HEK293 (cell line): ENCODE data around the gene F5.

Experiments
- KLF1 ChIP-seq: fragments of 450-650 bp; formaldehyde crosslinking; IDR thresholded peaks from 2 replicates; pipeline ENCODE4 v1.5.1; 2016; ENCODE audit warnings: missing biosample characterization, missing genetic modification characterization
- YY1 ChIP-seq: fragments of 450-650 bp; formaldehyde crosslinking; IDR thresholded peaks from 2 replicates; pipeline ENCODE4 v1.5.1; 2018; ENCODE audit warnings: missing biosample characterization, missing genetic modification characterization
- ZBTB48 ChIP-seq: fragments of 450-650 bp; formaldehyde crosslinking; IDR thresholded peaks from 2 replicates; pipeline ENCODE4 v1.5.1; 2016; ENCODE audit warnings: missing biosample characterization, missing genetic modification characterization
- ZEB2 ChIP-seq: fragments of 450-650 bp; formaldehyde crosslinking; IDR thresholded peaks from 2 replicates; pipeline ENCODE4 v1.5.1; 2016; ENCODE audit warnings: missing biosample characterization, missing genetic modification characterization
- ZNF138 ChIP-seq: fragments of 450-650 bp; formaldehyde crosslinking; IDR thresholded peaks from 2 replicates; pipeline ENCODE4 v1.5.1; 2016; ENCODE audit warnings: missing biosample characterization, missing genetic modification characterization, borderline replicate concordance
- ZNF311 ChIP-seq: fragments of 450-650 bp; formaldehyde crosslinking; IDR thresholded peaks from 2 replicates; pipeline ENCODE4 v1.5.1; 2017; ENCODE audit warnings: missing biosample characterization, missing genetic modification characterization, borderline replicate concordance
- ZNF335 ChIP-seq: fragments of 450-650 bp; formaldehyde crosslinking; conservative IDR thresholded peaks from 2 replicates; pipeline ENCODE4 v1.5.1; 2016; ENCODE audit warnings: missing biosample characterization, missing genetic modification characterization
- ZNF521 ChIP-seq: fragments of 450-650 bp; formaldehyde crosslinking; IDR thresholded peaks from 2 replicates; pipeline ENCODE4 v1.5.1; 2017; ENCODE audit warnings: missing biosample characterization, mild to moderate bottlenecking, missing genetic modification characterization
- ZNF548 ChIP-seq: fragments of 450-650 bp; formaldehyde crosslinking; IDR thresholded peaks from 2 replicates; pipeline ENCODE4 v1.5.1; 2016; ENCODE audit warnings: missing biosample characterization, missing genetic modification characterization
- ZNF600 ChIP-seq: fragments of 450-650 bp; formaldehyde crosslinking; IDR thresholded peaks from 2 replicates; pipeline ENCODE4 v1.5.1; 2016; ENCODE audit warnings: missing biosample characterization, missing genetic modification characterization
- ZNF664 ChIP-seq: fragments of 450-650 bp; formaldehyde crosslinking; IDR thresholded peaks from 2 replicates; pipeline ENCODE4 v1.5.1; 2016; ENCODE audit warnings: missing biosample characterization, missing genetic modification characterization
- TF ChIP-seq, protein P1 (sequence below): fragments of 450-650 bp; formaldehyde crosslinking; IDR thresholded peaks from 2 replicates; pipeline ENCODE4 v1.5.1; 2016; ENCODE audit warnings: missing biosample characterization, missing genetic modification characterization
- TF ChIP-seq, protein P2 (sequence below): fragments of 450-650 bp; formaldehyde crosslinking; IDR thresholded peaks from 2 replicates; pipeline ENCODE4 v1.5.1; 2016; ENCODE audit warnings: missing biosample characterization, missing genetic modification characterization
- TF ChIP-seq, protein P3 (sequence below): fragments of 450-650 bp; formaldehyde crosslinking; IDR thresholded peaks from 2 replicates; pipeline ENCODE4 v1.5.1; 2017; ENCODE audit warnings: missing biosample characterization, missing genetic modification characterization
- TF ChIP-seq, protein P4 (sequence below): fragments of 450-650 bp; IDR thresholded peaks from 2 replicates; pipeline ENCODE4 v1.5.1; 2018; ENCODE audit warnings: missing biosample characterization, missing genetic modification characterization
- TF ChIP-seq, protein P5 (sequence below): fragments of 450-650 bp; formaldehyde crosslinking; IDR thresholded peaks from 2 replicates; pipeline ENCODE4 v1.5.1; 2016; ENCODE audit warnings: missing biosample characterization, missing genetic modification characterization, borderline replicate concordance
- TF ChIP-seq, protein P6 (sequence below): fragments of 450-650 bp; formaldehyde crosslinking; IDR thresholded peaks from 2 replicates; pipeline ENCODE4 v1.5.1; 2017; ENCODE audit warnings: missing biosample characterization, missing genetic modification characterization
- TF ChIP-seq, protein P7 (sequence below): fragments of 450-650 bp; formaldehyde crosslinking; IDR thresholded peaks from 2 replicates; pipeline ENCODE4 v1.5.1; 2016; ENCODE audit warnings: missing biosample characterization, missing genetic modification characterization
- TF ChIP-seq, protein P8 (sequence below): fragments of 450-650 bp; formaldehyde crosslinking; IDR thresholded peaks from 2 replicates; pipeline ENCODE4 v1.5.1; 2016; ENCODE audit warnings: missing biosample characterization, missing genetic modification characterization

F5 gene

DNA sequence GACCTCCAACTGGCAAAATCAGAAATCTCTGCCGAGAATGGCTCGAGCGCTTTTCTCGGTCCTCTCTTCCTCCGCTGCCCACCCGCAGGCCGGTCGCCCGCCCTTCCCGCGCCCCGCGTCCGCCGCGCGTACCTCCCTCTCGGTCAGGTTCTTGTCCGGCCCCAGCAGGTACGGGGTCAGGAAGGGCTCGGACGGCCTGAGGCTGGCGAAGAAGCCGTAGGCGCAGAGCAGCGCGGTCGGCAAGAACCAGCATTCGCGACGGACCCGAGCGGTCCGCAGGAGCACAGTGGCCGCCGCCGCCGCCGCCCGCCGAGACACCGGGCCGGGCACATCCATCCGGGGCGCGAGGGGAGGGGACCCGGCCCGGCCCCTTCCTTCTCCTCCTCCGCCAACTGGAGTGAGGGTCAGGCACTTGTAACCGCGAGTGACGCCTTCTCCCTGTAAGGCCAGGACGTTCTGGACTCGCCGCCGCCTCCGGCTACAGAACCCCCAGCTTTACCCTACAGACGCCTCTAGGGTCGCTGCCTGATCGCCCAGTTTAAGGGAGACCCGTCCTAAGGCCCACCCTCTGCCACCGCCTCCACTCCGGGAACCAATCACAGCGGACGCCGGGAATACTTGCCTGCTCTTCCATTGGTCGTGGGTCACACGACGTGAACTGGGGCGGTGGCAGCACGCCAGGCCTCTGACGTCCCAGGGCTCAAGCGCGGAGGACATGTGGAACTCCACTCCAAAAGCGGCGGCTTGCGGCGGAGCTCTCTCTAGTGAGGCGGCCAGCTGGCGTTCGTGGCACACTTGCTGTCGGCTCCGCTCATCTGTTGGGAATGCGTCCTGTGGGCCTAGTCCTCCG lies 100.6 kb downstream of the F5 start, which contains the start of gene SLC19A2 (continued):
- TF ChIP-seq, protein P1, sequence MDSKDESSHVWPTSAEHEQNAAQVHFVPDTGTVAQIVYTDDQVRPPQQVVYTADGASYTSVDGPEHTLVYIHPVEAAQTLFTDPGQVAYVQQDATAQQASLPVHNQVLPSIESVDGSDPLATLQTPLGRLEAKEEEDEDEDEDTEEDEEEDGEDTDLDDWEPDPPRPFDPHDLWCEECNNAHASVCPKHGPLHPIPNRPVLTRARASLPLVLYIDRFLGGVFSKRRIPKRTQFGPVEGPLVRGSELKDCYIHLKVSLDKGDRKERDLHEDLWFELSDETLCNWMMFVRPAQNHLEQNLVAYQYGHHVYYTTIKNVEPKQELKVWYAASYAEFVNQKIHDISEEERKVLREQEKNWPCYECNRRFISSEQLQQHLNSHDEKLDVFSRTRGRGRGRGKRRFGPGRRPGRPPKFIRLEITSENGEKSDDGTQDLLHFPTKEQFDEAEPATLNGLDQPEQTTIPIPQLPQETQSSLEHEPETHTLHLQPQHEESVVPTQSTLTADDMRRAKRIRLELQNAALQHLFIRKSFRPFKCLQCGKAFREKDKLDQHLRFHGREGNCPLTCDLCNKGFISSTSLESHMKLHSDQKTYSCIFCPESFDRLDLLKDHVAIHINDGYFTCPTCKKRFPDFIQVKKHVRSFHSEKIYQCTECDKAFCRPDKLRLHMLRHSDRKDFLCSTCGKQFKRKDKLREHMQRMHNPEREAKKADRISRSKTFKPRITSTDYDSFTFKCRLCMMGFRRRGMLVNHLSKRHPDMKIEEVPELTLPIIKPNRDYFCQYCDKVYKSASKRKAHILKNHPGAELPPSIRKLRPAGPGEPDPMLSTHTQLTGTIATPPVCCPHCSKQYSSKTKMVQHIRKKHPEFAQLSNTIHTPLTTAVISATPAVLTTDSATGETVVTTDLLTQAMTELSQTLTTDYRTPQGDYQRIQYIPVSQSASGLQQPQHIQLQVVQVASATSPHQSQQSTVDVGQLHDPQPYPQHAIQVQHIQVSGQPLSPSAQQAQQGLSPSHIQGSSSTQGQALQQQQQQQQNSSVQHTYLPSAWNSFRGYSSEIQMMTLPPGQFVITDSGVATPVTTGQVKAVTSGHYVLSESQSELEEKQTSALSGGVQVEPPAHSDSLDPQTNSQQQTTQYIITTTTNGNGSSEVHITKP: peak; percentile 99
- TF ChIP-seq, protein P2, sequence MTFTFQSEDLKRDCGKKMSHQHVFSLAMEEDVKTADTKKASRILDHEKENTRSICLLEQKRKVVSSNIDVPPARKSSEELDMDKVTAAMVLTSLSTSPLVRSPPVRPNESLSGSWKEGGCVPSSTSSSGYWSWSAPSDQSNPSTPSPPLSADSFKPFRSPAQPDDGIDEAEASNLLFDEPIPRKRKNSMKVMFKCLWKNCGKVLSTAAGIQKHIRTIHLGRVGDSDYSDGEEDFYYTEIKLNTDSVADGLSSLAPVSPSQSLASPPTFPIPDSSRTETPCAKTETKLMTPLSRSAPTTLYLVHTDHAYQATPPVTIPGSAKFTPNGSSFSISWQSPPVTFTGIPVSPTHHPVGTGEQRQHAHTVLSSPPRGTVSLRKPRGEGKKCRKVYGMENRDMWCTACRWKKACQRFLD (tag by site-specific recombination): no peak
- TF ChIP-seq ZNF335 (peak; percentile 79; the same call in 1 of the 2 replicates), YY1 (peak; percentile 44; the same call in 1 of the 2 replicates), ZNF138 (tag by site-specific recombination) (no peak), ZNF664 (tag by site-specific recombination) (no peak), ZEB2 (peak; percentile 65; the same call in 1 of the 2 replicates), KLF1 (tag by site-specific recombination) (no peak), ZNF311 (no peak), ZBTB48 (tag by site-specific recombination) (peak; percentile 92), ZNF521 (no peak), ZNF600 (tag by site-specific recombination) (peak; percentile 96), ZNF548 (tag by site-specific recombination) (no peak)
- TF ChIP-seq, protein P3, sequence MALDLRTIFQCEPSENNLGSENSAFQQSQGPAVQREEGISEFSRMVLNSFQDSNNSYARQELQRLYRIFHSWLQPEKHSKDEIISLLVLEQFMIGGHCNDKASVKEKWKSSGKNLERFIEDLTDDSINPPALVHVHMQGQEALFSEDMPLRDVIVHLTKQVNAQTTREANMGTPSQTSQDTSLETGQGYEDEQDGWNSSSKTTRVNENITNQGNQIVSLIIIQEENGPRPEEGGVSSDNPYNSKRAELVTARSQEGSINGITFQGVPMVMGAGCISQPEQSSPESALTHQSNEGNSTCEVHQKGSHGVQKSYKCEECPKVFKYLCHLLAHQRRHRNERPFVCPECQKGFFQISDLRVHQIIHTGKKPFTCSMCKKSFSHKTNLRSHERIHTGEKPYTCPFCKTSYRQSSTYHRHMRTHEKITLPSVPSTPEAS (tag by site-specific recombination): no peak
- TF ChIP-seq, protein P4, sequence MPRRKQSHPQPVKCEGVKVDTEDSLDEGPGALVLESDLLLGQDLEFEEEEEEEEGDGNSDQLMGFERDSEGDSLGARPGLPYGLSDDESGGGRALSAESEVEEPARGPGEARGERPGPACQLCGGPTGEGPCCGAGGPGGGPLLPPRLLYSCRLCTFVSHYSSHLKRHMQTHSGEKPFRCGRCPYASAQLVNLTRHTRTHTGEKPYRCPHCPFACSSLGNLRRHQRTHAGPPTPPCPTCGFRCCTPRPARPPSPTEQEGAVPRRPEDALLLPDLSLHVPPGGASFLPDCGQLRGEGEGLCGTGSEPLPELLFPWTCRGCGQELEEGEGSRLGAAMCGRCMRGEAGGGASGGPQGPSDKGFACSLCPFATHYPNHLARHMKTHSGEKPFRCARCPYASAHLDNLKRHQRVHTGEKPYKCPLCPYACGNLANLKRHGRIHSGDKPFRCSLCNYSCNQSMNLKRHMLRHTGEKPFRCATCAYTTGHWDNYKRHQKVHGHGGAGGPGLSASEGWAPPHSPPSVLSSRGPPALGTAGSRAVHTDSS (tag by site-specific recombination): no peak
- TF ChIP-seq, protein P5, sequence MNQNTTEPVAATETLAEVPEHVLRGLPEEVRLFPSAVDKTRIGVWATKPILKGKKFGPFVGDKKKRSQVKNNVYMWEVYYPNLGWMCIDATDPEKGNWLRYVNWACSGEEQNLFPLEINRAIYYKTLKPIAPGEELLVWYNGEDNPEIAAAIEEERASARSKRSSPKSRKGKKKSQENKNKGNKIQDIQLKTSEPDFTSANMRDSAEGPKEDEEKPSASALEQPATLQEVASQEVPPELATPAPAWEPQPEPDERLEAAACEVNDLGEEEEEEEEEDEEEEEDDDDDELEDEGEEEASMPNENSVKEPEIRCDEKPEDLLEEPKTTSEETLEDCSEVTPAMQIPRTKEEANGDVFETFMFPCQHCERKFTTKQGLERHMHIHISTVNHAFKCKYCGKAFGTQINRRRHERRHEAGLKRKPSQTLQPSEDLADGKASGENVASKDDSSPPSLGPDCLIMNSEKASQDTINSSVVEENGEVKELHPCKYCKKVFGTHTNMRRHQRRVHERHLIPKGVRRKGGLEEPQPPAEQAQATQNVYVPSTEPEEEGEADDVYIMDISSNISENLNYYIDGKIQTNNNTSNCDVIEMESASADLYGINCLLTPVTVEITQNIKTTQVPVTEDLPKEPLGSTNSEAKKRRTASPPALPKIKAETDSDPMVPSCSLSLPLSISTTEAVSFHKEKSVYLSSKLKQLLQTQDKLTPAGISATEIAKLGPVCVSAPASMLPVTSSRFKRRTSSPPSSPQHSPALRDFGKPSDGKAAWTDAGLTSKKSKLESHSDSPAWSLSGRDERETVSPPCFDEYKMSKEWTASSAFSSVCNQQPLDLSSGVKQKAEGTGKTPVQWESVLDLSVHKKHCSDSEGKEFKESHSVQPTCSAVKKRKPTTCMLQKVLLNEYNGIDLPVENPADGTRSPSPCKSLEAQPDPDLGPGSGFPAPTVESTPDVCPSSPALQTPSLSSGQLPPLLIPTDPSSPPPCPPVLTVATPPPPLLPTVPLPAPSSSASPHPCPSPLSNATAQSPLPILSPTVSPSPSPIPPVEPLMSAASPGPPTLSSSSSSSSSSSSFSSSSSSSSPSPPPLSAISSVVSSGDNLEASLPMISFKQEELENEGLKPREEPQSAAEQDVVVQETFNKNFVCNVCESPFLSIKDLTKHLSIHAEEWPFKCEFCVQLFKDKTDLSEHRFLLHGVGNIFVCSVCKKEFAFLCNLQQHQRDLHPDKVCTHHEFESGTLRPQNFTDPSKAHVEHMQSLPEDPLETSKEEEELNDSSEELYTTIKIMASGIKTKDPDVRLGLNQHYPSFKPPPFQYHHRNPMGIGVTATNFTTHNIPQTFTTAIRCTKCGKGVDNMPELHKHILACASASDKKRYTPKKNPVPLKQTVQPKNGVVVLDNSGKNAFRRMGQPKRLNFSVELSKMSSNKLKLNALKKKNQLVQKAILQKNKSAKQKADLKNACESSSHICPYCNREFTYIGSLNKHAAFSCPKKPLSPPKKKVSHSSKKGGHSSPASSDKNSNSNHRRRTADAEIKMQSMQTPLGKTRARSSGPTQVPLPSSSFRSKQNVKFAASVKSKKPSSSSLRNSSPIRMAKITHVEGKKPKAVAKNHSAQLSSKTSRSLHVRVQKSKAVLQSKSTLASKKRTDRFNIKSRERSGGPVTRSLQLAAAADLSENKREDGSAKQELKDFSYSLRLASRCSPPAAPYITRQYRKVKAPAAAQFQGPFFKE: no peak
- TF ChIP-seq, protein P6, sequence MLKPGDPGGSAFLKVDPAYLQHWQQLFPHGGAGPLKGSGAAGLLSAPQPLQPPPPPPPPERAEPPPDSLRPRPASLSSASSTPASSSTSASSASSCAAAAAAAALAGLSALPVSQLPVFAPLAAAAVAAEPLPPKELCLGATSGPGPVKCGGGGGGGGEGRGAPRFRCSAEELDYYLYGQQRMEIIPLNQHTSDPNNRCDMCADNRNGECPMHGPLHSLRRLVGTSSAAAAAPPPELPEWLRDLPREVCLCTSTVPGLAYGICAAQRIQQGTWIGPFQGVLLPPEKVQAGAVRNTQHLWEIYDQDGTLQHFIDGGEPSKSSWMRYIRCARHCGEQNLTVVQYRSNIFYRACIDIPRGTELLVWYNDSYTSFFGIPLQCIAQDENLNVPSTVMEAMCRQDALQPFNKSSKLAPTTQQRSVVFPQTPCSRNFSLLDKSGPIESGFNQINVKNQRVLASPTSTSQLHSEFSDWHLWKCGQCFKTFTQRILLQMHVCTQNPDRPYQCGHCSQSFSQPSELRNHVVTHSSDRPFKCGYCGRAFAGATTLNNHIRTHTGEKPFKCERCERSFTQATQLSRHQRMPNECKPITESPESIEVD (tag by site-specific recombination): no peak
- TF ChIP-seq, protein P7, sequence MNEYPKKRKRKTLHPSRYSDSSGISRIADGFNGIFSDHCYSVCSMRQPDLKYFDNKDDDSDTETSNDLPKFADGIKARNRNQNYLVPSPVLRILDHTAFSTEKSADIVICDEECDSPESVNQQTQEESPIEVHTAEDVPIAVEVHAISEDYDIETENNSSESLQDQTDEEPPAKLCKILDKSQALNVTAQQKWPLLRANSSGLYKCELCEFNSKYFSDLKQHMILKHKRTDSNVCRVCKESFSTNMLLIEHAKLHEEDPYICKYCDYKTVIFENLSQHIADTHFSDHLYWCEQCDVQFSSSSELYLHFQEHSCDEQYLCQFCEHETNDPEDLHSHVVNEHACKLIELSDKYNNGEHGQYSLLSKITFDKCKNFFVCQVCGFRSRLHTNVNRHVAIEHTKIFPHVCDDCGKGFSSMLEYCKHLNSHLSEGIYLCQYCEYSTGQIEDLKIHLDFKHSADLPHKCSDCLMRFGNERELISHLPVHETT (tag by site-specific recombination): no peak
- TF ChIP-seq, protein P8, sequence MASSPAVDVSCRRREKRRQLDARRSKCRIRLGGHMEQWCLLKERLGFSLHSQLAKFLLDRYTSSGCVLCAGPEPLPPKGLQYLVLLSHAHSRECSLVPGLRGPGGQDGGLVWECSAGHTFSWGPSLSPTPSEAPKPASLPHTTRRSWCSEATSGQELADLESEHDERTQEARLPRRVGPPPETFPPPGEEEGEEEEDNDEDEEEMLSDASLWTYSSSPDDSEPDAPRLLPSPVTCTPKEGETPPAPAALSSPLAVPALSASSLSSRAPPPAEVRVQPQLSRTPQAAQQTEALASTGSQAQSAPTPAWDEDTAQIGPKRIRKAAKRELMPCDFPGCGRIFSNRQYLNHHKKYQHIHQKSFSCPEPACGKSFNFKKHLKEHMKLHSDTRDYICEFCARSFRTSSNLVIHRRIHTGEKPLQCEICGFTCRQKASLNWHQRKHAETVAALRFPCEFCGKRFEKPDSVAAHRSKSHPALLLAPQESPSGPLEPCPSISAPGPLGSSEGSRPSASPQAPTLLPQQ (tag by site-specific recombination): peak; percentile 93
